Astrocyte (in vitro differentiated cells and primary cell): ENCODE measurements around the gene SPPL2C.

Source experiments
- EZH2 ChIP-seq: IDR thresholded peaks from 2 replicates; pipeline ENCODE4 v1.6.1; 2012; ENCODE audit warnings: mild to moderate bottlenecking, low read length, inconsistent platforms; ENCODE audit not compliant: insufficient read depth
- TF ChIP-seq, protein P1 (sequence below): IDR thresholded peaks from 2 replicates; pipeline ENCODE4 v1.5.1; 2011; ENCODE audit warnings: low read depth, mild to moderate bottlenecking, inconsistent platforms, low read length, moderate library complexity; ENCODE audit not compliant: insufficient read depth

DNA sequence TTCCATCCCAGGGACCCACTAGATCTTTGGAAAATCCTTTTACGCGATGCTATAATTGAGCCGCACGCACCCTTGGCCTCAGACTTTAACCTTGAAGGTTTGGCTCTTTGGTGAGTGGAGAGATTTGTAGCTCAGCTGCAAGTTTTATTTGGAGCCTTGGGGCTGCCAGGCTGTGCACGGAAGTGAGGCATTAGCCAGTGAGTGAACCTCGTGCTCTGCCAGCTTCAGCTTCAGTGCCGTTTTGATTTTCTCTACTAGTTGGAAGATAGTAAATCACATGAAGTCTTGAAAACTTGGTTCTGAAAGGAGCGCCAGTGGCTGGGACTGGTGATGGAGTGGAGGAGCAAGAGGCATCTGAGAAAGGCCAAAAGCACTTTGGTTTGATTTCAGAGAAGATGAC lies 43.3 kb upstream of the SPPL2C start:
- TF ChIP-seq, protein P1, sequence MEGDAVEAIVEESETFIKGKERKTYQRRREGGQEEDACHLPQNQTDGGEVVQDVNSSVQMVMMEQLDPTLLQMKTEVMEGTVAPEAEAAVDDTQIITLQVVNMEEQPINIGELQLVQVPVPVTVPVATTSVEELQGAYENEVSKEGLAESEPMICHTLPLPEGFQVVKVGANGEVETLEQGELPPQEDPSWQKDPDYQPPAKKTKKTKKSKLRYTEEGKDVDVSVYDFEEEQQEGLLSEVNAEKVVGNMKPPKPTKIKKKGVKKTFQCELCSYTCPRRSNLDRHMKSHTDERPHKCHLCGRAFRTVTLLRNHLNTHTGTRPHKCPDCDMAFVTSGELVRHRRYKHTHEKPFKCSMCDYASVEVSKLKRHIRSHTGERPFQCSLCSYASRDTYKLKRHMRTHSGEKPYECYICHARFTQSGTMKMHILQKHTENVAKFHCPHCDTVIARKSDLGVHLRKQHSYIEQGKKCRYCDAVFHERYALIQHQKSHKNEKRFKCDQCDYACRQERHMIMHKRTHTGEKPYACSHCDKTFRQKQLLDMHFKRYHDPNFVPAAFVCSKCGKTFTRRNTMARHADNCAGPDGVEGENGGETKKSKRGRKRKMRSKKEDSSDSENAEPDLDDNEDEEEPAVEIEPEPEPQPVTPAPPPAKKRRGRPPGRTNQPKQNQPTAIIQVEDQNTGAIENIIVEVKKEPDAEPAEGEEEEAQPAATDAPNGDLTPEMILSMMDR = no peak
- TF ChIP-seq EZH2 = no peak
